ENCODE measurements around the gene GPATCH2L. TPM values are rescaled to one million over a fixed set of nuclear protein-coding genes. Genes with fewer than 3 reads are reported as not detected.

The GPATCH2L gene
- total RNA-seq, 1 donor = 59.2 TPM

- no peak for DNase-seq (ENCODE audit: low read depth)
- no peak for TF ChIP-seq CTCF (IDR thresholded peaks at IDR 0.05; ENCODE audit: insufficient read depth, low read depth, low read length)
- no peak overlapping the region for H3K4me3 ChIP-seq (ENCODE audit: low read depth, low read length)
Measured at GRCh38 chr14:76212242-76212641, 60.5 kb downstream of the GPATCH2L start.

DNA sequence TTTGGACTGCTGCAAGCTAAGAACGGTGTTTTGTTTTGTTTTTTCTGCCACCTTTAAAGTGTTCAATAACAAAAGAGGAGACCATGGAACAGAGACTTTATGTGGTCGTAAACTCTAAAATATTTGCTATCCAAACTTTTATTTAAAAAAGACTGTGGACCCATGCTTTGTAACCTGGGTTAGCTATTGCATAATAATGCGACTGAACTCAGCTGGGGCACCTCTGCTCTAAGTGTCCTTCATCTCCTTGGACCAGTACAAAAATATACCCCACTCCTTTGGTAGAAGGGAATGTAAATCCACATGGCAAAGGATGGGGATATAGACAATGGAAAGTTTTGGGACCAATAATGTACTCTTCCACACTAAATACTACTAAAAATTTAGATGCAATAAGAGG is 65.5 kb downstream of the GPATCH2L start:
- no peak for DNase-seq (ENCODE audit: low read depth)
- no peak overlapping the region for H3K4me3 ChIP-seq (ENCODE audit: low read depth, low read length)
- no peak for TF ChIP-seq CTCF (IDR thresholded peaks at IDR 0.05; ENCODE audit: insufficient read depth, low read depth, low read length)

DNA sequence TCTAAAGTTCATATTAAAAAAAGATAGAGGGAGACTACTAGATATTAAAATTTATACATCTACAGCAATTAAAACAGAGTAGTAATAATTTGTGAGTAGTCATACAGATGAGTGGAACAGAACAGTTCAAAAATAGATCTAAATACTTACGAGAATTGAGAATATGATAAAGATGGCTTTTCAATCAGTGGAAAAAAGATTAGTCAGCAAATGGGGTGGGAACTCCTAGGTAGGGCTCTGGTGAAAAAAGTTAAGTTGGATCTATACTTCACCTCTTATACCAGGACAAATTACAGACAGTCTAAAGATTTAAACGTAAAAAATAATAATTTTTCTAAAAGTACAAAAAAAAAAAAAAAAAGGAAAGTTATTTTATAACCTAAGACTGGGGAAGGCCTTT is 66.9 kb downstream of the GPATCH2L start:
- DNase-seq (ENCODE audit: low read depth) = no peak
- no peak overlapping the region for H3K4me3 ChIP-seq (ENCODE audit: low read depth, low read length)
- no peak for TF ChIP-seq CTCF (IDR thresholded peaks at IDR 0.05; ENCODE audit: insufficient read depth, low read depth, low read length)

GRCh38 chr14:76219873-76220272 is 68.2 kb downstream of the GPATCH2L start:
- no peak overlapping the region for H3K4me3 ChIP-seq (ENCODE audit: low read depth, low read length)
- TF ChIP-seq CTCF (IDR thresholded peaks at IDR 0.05; ENCODE audit: insufficient read depth, low read depth, low read length) = no peak
- no peak for DNase-seq (ENCODE audit: low read depth)

- H3K4me3 ChIP-seq (ENCODE audit: low read depth, low read length) = no peak overlapping the region
- DNase-seq (ENCODE audit: low read depth) = peak; percentile 81
- no peak for TF ChIP-seq CTCF (IDR thresholded peaks at IDR 0.05; ENCODE audit: insufficient read depth, low read depth, low read length)
Measured at GRCh38 chr14:76227450-76228050, 75.8 kb downstream of the GPATCH2L start.

DNA sequence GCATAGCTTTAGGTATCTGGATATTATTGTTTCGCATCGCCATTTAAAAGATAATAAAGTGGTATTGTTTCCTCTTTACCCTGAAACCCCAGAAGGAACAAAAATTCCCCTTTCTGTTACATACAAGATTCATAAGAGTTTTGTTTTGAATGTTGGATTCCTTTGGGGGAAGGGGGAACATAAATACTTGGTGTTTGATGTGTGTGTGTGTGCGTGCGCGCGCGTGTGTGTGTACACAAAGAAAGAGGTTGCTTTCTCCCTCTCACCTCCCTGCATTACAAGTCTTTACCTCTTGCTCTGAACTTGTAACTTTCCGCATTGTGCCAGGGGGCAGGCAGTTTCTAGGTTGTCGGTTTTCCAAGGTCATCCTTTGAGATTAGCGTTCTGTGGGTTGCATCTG is 76.4 kb downstream of the GPATCH2L start:
- TF ChIP-seq CTCF (IDR thresholded peaks at IDR 0.05; ENCODE audit: insufficient read depth, low read depth, low read length) = no peak
- no peak overlapping the region for H3K4me3 ChIP-seq (ENCODE audit: low read depth, low read length)
- DNase-seq (ENCODE audit: low read depth) = no peak

DNA sequence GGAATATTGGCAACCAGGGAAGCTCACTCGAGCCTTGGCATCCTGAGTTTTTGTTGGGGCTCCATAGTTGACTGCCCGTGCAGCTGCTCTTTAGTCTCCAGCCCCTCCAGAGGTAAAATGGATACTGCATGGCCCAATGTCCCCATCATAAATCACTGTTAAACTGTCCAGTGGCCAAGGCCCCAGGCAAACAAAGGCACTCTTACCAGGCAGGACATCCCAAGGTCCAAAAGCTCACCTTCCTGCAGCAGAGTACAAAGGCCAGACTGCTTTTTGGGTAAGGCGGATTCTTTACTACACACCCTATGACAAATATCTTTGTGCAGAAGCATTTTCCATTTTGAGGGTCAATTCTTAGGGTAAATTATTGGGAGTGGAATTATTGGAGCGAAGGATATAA is 81.1 kb downstream of the GPATCH2L start:
- DNase-seq (ENCODE audit: low read depth) = no peak
- no peak overlapping the region for H3K4me3 ChIP-seq (ENCODE audit: low read depth, low read length)
- TF ChIP-seq CTCF (IDR thresholded peaks at IDR 0.05; ENCODE audit: insufficient read depth, low read depth, low read length) = no peak
